Suprapubic skin (tissue), 4 donors: ENCODE results near the gene EIF4G2. TPM values are rescaled to one million over a fixed set of nuclear protein-coding genes. Genes with fewer than 3 reads are reported as not detected.

Experiments used
- DNase-seq, 2 donors: peaks; one replicate each; pipeline ENCODE4 v3.0.0-alpha.2; 2019; ENCODE audit warnings: low spot score in 2 of 2
- H3K27ac ChIP-seq: fragments of 200-600 bp; sonication (generic); one replicate; pipeline ENCODE4 v1.5.1; 2019
- H3K27me3 ChIP-seq: fragments of 200-600 bp; sonication (generic); one replicate; pipeline ENCODE4 v1.5.1; 2019
- H3K36me3 ChIP-seq: fragments of 200-600 bp; sonication (generic); one replicate; pipeline ENCODE4 v1.5.1; 2019
- H3K4me1 ChIP-seq: fragments of 200-600 bp; sonication (generic); one replicate; pipeline ENCODE4 v1.5.1; 2019
- H3K4me3 ChIP-seq: fragments of 200-600 bp; sonication (generic); one replicate; pipeline ENCODE4 v1.5.1; 2019; ENCODE audit warnings: mild to moderate bottlenecking
- H3K9me3 ChIP-seq: fragments of 200-600 bp; sonication (generic); one replicate; pipeline ENCODE4 v1.5.1; 2019
- EP300 ChIP-seq: sonication (generic); formaldehyde crosslinking; IDR thresholded peaks from one replicate; pipeline ENCODE4 v1.6.1; 2017; ENCODE audit warnings: antibody characterized with exemption
- POLR2A ChIP-seq, 2 donors: fragments of 450-650 bp; IDR thresholded peaks; one replicate each; pipeline ENCODE4 v1.6.1; 2017; ENCODE audit warnings: antibody characterized with exemption in 2 of 2, mild to moderate bottlenecking in 2 of 2, moderate library complexity in 2 of 2
- POLR2AphosphoS5 ChIP-seq, 3 donors: sonication (generic); formaldehyde crosslinking; IDR thresholded peaks; one replicate each; pipeline ENCODE4 v1.6.1; 2017; ENCODE audit warnings: antibody characterized with exemption in 3 of 3
- WGBS: methylation state at CpG from one replicate; pipeline ENCODE4 v1.1.5; 2018; 5-methylcytosine and 5-hydroxymethylcytosine counted together
- total RNA-seq, 4 donors: library from RNA; depleted of rRNA; stranded (reverse); fragments of >200 nt; gene quantifications; one replicate each; pipeline ENCODE4 v1.1.0, GENCODE V29; 2016
- TF ChIP-seq, protein P1 (sequence below), 2 donors: fragments of 200-600 bp in 1 of 2; fragments of 450-650 bp in 1 of 2; sonication (generic) in 1 of 2; IDR thresholded peaks; one replicate each; pipeline ENCODE4 v1.5.1; 2016 to 2019; ENCODE audit warnings: antibody characterized with exemption in 2 of 2, mild to moderate bottlenecking in 1 of 2, moderate library complexity in 1 of 2

EIF4G2 gene
- total RNA-seq, 4 donors from 2014 or later = 439 to 593 (median 477) TPM

- TF ChIP-seq EP300 (no peak), POLR2AphosphoS5 (IDR thresholded peaks at IDR 0.05) (no peak), POLR2A (IDR thresholded peaks at IDR 0.05) (no peak)
- TF ChIP-seq, protein P1, sequence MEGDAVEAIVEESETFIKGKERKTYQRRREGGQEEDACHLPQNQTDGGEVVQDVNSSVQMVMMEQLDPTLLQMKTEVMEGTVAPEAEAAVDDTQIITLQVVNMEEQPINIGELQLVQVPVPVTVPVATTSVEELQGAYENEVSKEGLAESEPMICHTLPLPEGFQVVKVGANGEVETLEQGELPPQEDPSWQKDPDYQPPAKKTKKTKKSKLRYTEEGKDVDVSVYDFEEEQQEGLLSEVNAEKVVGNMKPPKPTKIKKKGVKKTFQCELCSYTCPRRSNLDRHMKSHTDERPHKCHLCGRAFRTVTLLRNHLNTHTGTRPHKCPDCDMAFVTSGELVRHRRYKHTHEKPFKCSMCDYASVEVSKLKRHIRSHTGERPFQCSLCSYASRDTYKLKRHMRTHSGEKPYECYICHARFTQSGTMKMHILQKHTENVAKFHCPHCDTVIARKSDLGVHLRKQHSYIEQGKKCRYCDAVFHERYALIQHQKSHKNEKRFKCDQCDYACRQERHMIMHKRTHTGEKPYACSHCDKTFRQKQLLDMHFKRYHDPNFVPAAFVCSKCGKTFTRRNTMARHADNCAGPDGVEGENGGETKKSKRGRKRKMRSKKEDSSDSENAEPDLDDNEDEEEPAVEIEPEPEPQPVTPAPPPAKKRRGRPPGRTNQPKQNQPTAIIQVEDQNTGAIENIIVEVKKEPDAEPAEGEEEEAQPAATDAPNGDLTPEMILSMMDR (IDR thresholded peaks at IDR 0.05) = no peak
- Histone ChIP-seq H3K4me3 (no peak overlapping the region), H3K36me3 (peaks cover 30% of the 10 kb centered on the region), H3K27me3 (no peaks in the 10 kb centered on the region), H3K9me3 (no peaks in the 10 kb centered on the region), H3K27ac (no peak overlapping the region), H3K4me1 (peaks cover 9% of the 10 kb centered on the region)
- DNase-seq = no peak
- WGBS = 74% methylated on average over 11 of the region's 11 CpGs
These were observed 15.1 kb downstream of the EIF4G2 start for GRCh38 chr11:10793470-10794255.

DNA sequence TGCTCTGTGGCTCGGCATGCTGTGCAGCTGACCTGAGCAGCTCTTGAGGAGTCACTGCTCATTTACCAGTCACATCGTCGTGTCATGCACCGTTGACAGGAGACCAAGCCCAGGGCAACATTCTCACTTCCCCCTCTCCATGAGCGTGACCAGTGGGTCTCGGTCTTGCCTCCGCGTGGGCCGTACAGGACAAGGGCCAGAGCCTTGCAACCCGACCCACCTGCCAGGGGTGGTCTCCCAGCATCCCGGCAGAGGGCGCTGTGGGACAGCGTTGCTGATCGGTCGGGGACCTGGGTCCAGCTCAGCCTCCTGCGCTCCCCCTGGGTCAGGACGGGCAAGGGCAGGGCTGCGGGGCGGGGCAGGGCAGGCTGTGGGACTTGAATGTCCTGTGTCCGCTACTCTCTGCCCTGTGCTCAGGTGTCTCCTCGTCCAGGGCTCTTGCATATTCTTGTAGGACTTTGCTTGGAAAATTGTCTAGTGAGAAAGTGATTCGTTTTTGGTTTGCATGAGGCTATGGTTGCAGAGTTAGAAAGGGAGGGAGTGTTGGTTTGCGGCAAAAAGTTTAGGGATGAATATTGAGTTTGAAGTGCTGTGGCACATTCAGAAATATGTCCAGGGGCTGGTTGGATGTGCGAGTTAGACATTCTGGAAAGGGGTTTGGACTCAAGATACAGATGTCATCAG, 16.2 kb downstream of the EIF4G2 start:
- 13% methylated on average over 12 of the region's 24 CpGs for WGBS
- H3K9me3 ChIP-seq = no peaks in the 10 kb centered on the region
- peaks cover 18% of the 10 kb centered on the region for H3K36me3 ChIP-seq
- H3K4me3 ChIP-seq = no peak overlapping the region
- DNase-seq = peak; percentile 92 to 94
- peaks cover 9% of the 10 kb centered on the region for H3K4me1 ChIP-seq
- no peak overlapping the region for H3K27ac ChIP-seq
- TF ChIP-seq EP300 (no peak), POLR2AphosphoS5 (IDR thresholded peaks at IDR 0.05) (no peak), POLR2A (IDR thresholded peaks at IDR 0.05) (no peak)
- TF ChIP-seq, protein P1 (IDR thresholded peaks at IDR 0.05) = peak; percentile 73 to 93
- no peaks in the 10 kb centered on the region for H3K27me3 ChIP-seq

DNA sequence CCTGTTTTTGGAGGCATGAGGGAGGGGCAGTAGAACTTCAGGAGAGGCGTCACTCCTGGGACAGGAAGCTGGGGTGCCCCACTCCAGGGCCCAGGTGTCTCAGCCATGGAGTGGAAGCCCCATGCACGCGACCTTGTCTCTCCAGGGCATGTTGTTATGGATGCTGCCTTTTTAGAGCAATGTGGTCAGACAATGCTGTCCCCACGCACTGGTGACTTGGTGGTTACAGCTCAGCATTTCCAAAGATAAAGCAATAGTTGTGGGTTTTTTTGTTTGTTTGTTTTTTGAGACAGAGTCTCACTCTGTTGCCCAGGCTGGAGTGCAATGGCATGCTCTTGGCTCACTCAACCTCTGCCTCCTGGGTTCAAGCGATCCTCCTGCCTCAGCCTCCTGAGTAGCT, 22.3 kb downstream of the EIF4G2 start:
- Histone ChIP-seq H3K36me3 (no peaks in the 10 kb centered on the region), H3K27ac (no peak overlapping the region), H3K9me3 (no peaks in the 10 kb centered on the region), H3K4me3 (no peak overlapping the region), H3K4me1 (peaks cover 7% of the 10 kb centered on the region), H3K27me3 (no peaks in the 10 kb centered on the region)
- 88% methylated on average over 5 of the region's 5 CpGs for WGBS
- TF ChIP-seq EP300 = no peak
- no peak for TF ChIP-seq POLR2AphosphoS5 (IDR thresholded peaks at IDR 0.05)
- TF ChIP-seq, protein P1 (IDR thresholded peaks at IDR 0.05) = no peak
- TF ChIP-seq POLR2A (IDR thresholded peaks at IDR 0.05) = no peak
- DNase-seq = no peak

DNA sequence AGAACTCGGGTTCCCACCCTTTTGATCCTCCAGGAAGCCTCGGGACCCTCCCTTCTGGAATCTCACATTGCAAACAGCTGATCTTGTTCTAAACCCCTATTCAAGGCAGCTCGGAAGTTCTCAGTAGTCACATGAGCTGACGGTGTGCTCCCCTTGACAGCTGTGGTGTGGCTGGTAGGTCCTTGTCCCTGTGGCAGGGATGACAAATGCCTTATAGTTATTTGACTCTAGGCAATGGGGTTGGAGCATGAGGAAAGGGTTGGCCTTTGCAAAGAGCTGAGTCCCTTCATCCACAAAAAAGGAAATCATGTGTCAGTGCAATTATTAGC, 23.6 kb downstream of the EIF4G2 start:
- DNase-seq = no peak
- 69% methylated on average over 4 of the region's 4 CpGs for WGBS
- no peak overlapping the region for H3K4me3 ChIP-seq
- TF ChIP-seq EP300 = no peak
- peaks cover 1% of the 10 kb centered on the region for H3K36me3 ChIP-seq
- peaks cover 11% of the 10 kb centered on the region for H3K4me1 ChIP-seq
- no peaks in the 10 kb centered on the region for H3K27me3 ChIP-seq
- H3K9me3 ChIP-seq = no peaks in the 10 kb centered on the region
- no peak overlapping the region for H3K27ac ChIP-seq

DNA sequence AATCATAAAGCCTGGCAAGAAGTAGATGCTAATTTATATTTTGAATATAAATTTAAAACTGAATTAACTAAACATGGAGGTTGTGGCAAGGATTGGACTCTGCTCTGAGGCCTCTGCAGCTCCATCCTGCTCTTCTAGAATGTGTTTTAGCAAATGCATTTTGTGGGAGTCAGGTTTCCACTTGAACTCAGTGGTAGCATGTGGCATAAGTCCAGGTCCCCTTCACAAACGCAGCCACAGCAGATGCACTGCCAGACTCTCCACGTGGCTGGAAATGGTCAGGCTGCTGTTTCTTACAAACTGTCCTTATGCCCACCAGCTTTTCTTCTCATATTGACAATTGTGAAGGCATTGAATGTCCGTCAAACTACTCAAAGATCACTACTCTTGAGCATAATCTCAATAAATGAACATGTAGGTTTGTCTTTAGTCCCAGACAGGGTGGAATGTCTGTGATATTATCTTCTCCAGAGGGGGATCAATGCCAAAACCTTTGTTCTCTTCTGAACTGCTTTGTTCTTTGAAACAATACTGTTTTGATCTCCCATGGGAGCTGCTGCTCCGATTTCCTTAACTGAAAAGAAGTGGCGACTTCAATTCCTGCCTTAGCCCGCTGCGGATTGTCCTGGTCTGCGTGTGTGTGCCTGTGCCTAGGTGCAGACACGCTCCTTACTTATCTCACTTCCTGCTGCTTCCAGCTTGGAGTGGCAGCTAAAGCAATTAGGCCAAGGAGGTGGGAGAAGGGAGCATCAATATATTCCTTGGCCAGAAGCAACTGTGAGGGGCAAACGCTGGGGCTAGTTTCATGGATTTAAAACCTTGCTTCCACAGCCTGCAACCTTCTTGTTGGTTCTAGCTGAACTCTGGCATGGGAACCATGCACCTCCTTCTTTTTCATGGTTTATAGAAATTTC, 24.2 kb downstream of the EIF4G2 start:
- TF ChIP-seq, protein P1 (IDR thresholded peaks at IDR 0.05) = no peak
- no peak for TF ChIP-seq POLR2A (IDR thresholded peaks at IDR 0.05)
- no peak for TF ChIP-seq EP300
- TF ChIP-seq POLR2AphosphoS5 (IDR thresholded peaks at IDR 0.05) = no peak
- Histone ChIP-seq H3K36me3 (peaks cover 6% of the 10 kb centered on the region), H3K4me3 (no peak overlapping the region), H3K27ac (no peak overlapping the region), H3K27me3 (no peaks in the 10 kb centered on the region), H3K4me1 (peaks cover 11% of the 10 kb centered on the region), H3K9me3 (no peaks in the 10 kb centered on the region)
- DNase-seq = no peak
- 67% methylated on average over 10 of the region's 10 CpGs for WGBS
